HL-60 (cell line): ENCODE measurements around the gene STXBP5.

Experiments used
- DNase-seq, 2 experiments: peaks; one replicate each; pipeline ENCODE4 v3.0.0-alpha.2; 2010 to 2020; ENCODE audit warnings: low read depth in 1 of 2, low spot score in 1 of 2
- H3K27ac ChIP-seq: fragments of 250-450 bp; sonication (Bioruptor Pico); replicated peaks from 2 replicates; pipeline ENCODE4 v1.5.1; 2020; ENCODE audit warnings: mild to moderate bottlenecking, moderate library complexity
- H3K27me3 ChIP-seq: fragments of 250-450 bp; sonication (Bioruptor Pico); 2 replicates; pipeline ENCODE4 v1.5.1; 2021; ENCODE audit warnings: mild to moderate bottlenecking, moderate library complexity; ENCODE audit not compliant: insufficient read depth, poor library complexity, severe bottlenecking
- H3K4me3 ChIP-seq: replicated peaks from 2 replicates; pipeline ENCODE4 v1.5.1; 2011; ENCODE audit warnings: mild to moderate bottlenecking, control low read depth, low read length; ENCODE audit not compliant: insufficient read depth
- GABPA ChIP-seq: IDR thresholded peaks from 2 replicates; pipeline ENCODE4 v1.6.1; 2012; ENCODE audit warnings: low read depth
- POLR2AphosphoS5 ChIP-seq: IDR thresholded peaks from 2 replicates; pipeline ENCODE4 v1.6.1; 2012; ENCODE audit warnings: low read depth
- REST ChIP-seq: IDR thresholded peaks from 2 replicates; pipeline ENCODE4 v1.6.1; 2012; ENCODE audit warnings: low read depth; ENCODE audit not compliant: insufficient replicate concordance
- SPI1 ChIP-seq: IDR thresholded peaks from 2 replicates; pipeline ENCODE4 v1.6.1; 2012; ENCODE audit warnings: low read depth, mild to moderate bottlenecking, borderline replicate concordance
- TF ChIP-seq, protein P1 (sequence below): IDR thresholded peaks from one replicate; pipeline ENCODE4 v1.5.1; 2011; ENCODE audit warnings: low read length, control low read depth, inconsistent platforms; ENCODE audit not compliant: insufficient read depth

Gene STXBP5

GRCh38 chr6:147178355-147178754 lies 25.9 kb upstream of the STXBP5 start:
- TF ChIP-seq, protein P1, sequence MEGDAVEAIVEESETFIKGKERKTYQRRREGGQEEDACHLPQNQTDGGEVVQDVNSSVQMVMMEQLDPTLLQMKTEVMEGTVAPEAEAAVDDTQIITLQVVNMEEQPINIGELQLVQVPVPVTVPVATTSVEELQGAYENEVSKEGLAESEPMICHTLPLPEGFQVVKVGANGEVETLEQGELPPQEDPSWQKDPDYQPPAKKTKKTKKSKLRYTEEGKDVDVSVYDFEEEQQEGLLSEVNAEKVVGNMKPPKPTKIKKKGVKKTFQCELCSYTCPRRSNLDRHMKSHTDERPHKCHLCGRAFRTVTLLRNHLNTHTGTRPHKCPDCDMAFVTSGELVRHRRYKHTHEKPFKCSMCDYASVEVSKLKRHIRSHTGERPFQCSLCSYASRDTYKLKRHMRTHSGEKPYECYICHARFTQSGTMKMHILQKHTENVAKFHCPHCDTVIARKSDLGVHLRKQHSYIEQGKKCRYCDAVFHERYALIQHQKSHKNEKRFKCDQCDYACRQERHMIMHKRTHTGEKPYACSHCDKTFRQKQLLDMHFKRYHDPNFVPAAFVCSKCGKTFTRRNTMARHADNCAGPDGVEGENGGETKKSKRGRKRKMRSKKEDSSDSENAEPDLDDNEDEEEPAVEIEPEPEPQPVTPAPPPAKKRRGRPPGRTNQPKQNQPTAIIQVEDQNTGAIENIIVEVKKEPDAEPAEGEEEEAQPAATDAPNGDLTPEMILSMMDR: no peak
- TF ChIP-seq POLR2AphosphoS5 (no peak), GABPA (no peak), REST (no peak), SPI1 (no peak)
- Histone ChIP-seq H3K4me3 (no peak overlapping the region), H3K27ac (no peak overlapping the region), H3K27me3 (no peaks in the 10 kb centered on the region)
- no peak for DNase-seq

DNA sequence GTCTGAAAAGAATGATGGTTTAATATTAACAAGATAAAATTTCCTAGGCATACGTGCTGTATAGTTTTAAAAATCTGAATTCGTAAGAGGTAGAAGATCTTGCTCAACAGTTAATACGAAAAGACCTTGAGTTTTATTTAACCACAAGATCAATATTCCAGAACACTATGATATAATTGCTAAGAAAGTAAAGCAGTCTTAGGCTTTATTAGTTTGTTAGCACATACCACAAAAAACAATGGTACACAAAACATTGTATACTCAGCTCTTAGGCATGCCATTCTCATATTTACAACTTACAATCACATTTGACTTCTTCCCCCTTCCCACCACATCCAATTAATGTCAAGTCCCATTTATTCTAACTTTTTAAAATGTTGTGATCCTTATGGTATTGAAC lies 24.4 kb upstream of the STXBP5 start:
- TF ChIP-seq POLR2AphosphoS5 (no peak), REST (no peak), GABPA (no peak), SPI1 (no peak)
- TF ChIP-seq, protein P1: no peak
- Histone ChIP-seq H3K27me3 (no peaks in the 10 kb centered on the region), H3K27ac (no peak overlapping the region), H3K4me3 (no peak overlapping the region)
- no peak for DNase-seq

DNA sequence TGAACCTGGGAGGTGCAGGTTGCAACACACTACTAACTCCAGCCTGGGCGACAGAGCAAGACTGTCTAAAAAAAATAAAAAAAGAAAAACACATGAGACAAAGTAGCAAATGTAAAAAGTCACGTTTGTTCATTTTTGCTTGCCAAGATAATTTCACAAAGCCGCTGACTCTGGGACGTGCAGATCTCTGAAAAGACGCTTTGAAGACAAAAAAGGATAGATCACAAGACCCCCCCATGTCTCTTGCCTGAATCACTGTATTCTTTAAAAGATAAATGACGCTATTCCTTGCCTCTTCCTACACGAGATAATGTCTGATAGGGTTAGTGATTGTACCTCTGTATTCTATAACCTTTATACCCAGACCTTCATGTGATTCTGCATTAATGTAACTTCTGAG lies 23.3 kb upstream of the STXBP5 start:
- Histone ChIP-seq H3K27ac (no peak overlapping the region), H3K4me3 (no peak overlapping the region), H3K27me3 (no peaks in the 10 kb centered on the region)
- no peak for DNase-seq
- TF ChIP-seq SPI1 (no peak), POLR2AphosphoS5 (no peak), REST (no peak), GABPA (no peak)
- TF ChIP-seq, protein P1: no peak
